HEK293 (cell line): ENCODE results near the gene NUDT6.

Experiments
- CTCF ChIA-PET: fragments of 350-600 bp; formaldehyde crosslinking; extraction: SDS; loops from one replicate; lab custom pipeline; 2021; ENCODE audit warnings: antibody characterized with exemption; lab: Yijun Ruan, JAX
- POLR2A ChIA-PET: fragments of 300-600 bp; formaldehyde crosslinking; extraction: SDS; loops from one replicate; lab custom pipeline; 2020; ENCODE audit warnings: antibody characterized with exemption, inconsistent platforms; lab: Yijun Ruan, JAX
- H3K27ac ChIP-seq: fragments of 200-500 bp; sonication (Bioruptor generic); 2 replicates; pipeline ENCODE4 v1.5.1; 2014; ENCODE audit warnings: low read depth, low read length, control low read depth, inconsistent platforms; ENCODE audit errors: extremely low read depth
- H3K36me3 ChIP-seq, 2 experiments: fragments of 200-500 bp in 1 of 2; sonication (Bioruptor generic) in 1 of 2; 1 replicate in 1 of 2; 2 replicates in 1 of 2; pipeline ENCODE4 v1.5.1; 2014 to 2017; ENCODE audit warnings: inconsistent platforms in 2 of 2, low read length in 2 of 2; ENCODE audit not compliant: control insufficient read depth in 2 of 2, insufficient read depth in 1 of 2
- H3K4me1 ChIP-seq: fragments of 200-500 bp; sonication (Bioruptor generic); 2 replicates; pipeline ENCODE4 v1.5.1; 2014; ENCODE audit warnings: mild to moderate bottlenecking, low read length, inconsistent platforms; ENCODE audit not compliant: control insufficient read depth, insufficient read depth
- H3K4me3 ChIP-seq: 2 replicates; pipeline ENCODE4 v1.5.1; 2011; ENCODE audit warnings: low read depth, mild to moderate bottlenecking, control low read depth, low read length, moderate library complexity
- H3K9me3 ChIP-seq: fragments of 200-500 bp; sonication (Bioruptor generic); 2 replicates; pipeline ENCODE4 v1.5.1; 2014; ENCODE audit warnings: low read depth, low read length, inconsistent platforms; ENCODE audit not compliant: control insufficient read depth, insufficient read depth
- BCL11B ChIP-seq: fragments of 450-650 bp; formaldehyde crosslinking; IDR thresholded peaks from 2 replicates; pipeline ENCODE4 v1.5.1; 2016; ENCODE audit warnings: low read depth, missing biosample characterization, missing genetic modification characterization
- KLF8 ChIP-seq: fragments of 450-650 bp; formaldehyde crosslinking; IDR thresholded peaks from 2 replicates; pipeline ENCODE4 v1.5.1; 2016; ENCODE audit warnings: missing biosample characterization, missing genetic modification characterization
- PRDM4 ChIP-seq: fragments of 450-650 bp; formaldehyde crosslinking; IDR thresholded peaks from 2 replicates; pipeline ENCODE4 v1.5.1; 2017; ENCODE audit warnings: missing biosample characterization, missing genetic modification characterization
- ZBTB1 ChIP-seq: fragments of 450-650 bp; formaldehyde crosslinking; IDR thresholded peaks from 2 replicates; pipeline ENCODE4 v1.5.1; 2016; ENCODE audit warnings: missing biosample characterization, missing genetic modification characterization
- ZBTB44 ChIP-seq: fragments of 450-650 bp; IDR thresholded peaks from 2 replicates; pipeline ENCODE4 v1.5.1; 2018; ENCODE audit warnings: missing biosample characterization, mild to moderate bottlenecking, missing genetic modification characterization
- ZNF112 ChIP-seq: fragments of 450-650 bp; formaldehyde crosslinking; IDR thresholded peaks from 2 replicates; pipeline ENCODE4 v1.5.0; 2017; ENCODE audit warnings: missing biosample characterization, missing genetic modification characterization
- ZNF211 ChIP-seq: fragments of 450-650 bp; formaldehyde crosslinking; IDR thresholded peaks from 2 replicates; pipeline ENCODE4 v1.5.1; 2016; ENCODE audit warnings: low read depth, missing biosample characterization, missing genetic modification characterization
- ZNF23 ChIP-seq: fragments of 450-650 bp; formaldehyde crosslinking; IDR thresholded peaks from 2 replicates; pipeline ENCODE4 v1.5.1; 2016; ENCODE audit warnings: missing biosample characterization, missing genetic modification characterization, borderline replicate concordance
- ZNF350 ChIP-seq: fragments of 450-650 bp; formaldehyde crosslinking; IDR thresholded peaks from 2 replicates; pipeline ENCODE4 v1.5.0; 2017; ENCODE audit warnings: missing biosample characterization, mild to moderate bottlenecking, missing genetic modification characterization
- ZNF416 ChIP-seq: fragments of 450-650 bp; formaldehyde crosslinking; IDR thresholded peaks from 2 replicates; pipeline ENCODE4 v1.5.1; 2016; ENCODE audit warnings: missing biosample characterization, missing genetic modification characterization
- ZNF544 ChIP-seq: fragments of 450-650 bp; formaldehyde crosslinking; IDR thresholded peaks from 2 replicates; pipeline ENCODE4 v1.5.0; 2017; ENCODE audit warnings: missing biosample characterization, missing genetic modification characterization
- ZNF560 ChIP-seq: fragments of 450-650 bp; formaldehyde crosslinking; IDR thresholded peaks from 2 replicates; pipeline ENCODE4 v1.5.1; 2017; ENCODE audit warnings: missing biosample characterization, missing genetic modification characterization, borderline replicate concordance
- ZNF600 ChIP-seq: fragments of 450-650 bp; formaldehyde crosslinking; IDR thresholded peaks from 2 replicates; pipeline ENCODE4 v1.5.1; 2016; ENCODE audit warnings: missing biosample characterization, missing genetic modification characterization
- ZNF658 ChIP-seq: fragments of 450-650 bp; formaldehyde crosslinking; IDR thresholded peaks from 2 replicates; pipeline ENCODE4; 2016; ENCODE audit warnings: missing biosample characterization, missing genetic modification characterization
- ZNF692 ChIP-seq: fragments of 450-650 bp; formaldehyde crosslinking; IDR thresholded peaks from 2 replicates; pipeline ENCODE4 v1.5.1; 2016; ENCODE audit warnings: missing biosample characterization, missing genetic modification characterization
- ZNF792 ChIP-seq: fragments of 450-650 bp; formaldehyde crosslinking; IDR thresholded peaks from 2 replicates; pipeline ENCODE4 v1.5.1; 2016; ENCODE audit warnings: missing biosample characterization, missing genetic modification characterization

The NUDT6 gene

DNA sequence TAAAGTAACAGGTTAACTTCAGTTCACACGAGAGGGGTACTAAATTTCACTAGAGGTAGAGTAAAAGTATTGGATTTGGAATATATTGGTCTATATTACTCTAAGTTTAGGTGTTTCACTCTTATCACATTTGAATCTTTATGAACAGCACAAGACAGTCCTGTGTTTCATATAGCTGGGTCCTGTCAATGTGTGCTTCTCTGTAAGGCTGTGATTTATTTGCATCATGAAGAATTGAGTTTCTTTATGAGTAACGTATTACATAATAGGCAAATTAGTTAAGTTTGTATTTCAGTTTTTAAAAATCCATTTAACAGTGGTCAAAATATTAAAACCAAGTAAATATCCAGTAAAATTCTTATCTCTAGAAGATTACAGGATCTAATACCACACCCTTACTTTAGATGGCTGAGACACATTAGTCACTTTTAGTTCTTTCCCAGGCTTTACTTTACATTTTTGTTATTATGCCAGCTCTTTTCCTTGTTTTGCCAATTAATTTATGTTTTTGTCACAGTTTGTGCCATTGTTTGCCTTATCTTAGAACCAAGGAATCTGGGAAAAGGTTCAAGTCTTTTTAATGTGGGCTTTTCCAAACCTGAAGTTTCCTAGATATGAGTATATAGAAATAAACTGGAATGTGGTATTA is 32.1 kb downstream of the NUDT6 start (continued):
- no peak for TF ChIP-seq ZNF792 (tag by site-specific recombination)

DNA sequence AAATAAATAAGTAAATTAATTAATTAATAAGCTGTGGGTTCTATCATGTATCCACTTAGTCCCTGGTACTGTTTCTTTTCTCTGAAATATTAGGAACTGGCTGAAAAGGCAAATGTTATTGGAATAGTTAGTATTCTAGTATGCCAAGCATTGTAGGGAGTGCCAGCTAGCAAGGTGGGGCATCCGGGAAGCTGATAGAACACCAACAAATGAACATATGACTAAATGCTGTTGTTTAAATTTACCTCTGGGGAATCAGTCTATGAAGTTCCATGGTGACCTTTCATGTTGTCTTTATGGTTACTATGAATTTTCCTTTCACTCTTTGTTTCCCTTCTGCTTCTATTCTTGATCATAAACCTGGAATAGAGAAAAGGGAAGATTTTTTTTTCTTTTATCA is 32.7 kb downstream of the NUDT6 start:
- TF ChIP-seq PRDM4 (tag by site-specific recombination) (no peak), ZNF211 (tag by site-specific recombination) (no peak), ZNF112 (no peak), ZNF560 (no peak), ZNF658 (tag by site-specific recombination) (no peak), BCL11B (no peak), ZBTB44 (tag by site-specific recombination) (no peak)

DNA sequence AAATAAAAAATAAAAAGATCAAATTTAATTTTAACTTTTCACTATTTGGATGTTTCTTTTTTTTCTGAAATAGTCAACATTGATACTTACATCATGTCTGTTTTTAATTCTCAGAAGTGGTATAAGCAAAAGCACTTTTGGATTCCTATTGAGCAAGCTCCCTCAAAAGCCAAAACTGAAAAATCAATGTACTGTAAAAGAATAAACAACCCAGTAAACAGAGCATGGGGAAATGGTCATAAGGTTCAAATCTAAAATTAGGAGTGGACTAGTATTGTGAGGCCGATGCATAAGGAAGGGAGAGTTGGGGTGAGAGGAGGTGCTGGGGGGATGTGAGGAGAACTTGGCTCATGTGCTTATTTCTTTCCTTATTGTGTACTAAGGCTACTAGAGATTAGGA is 37.9 kb downstream of the NUDT6 start:
- Histone ChIP-seq H3K9me3 (no peaks in the 10 kb centered on the region), H3K4me1 (no peaks in the 10 kb centered on the region), H3K4me3 (no peak overlapping the region), H3K36me3 (peaks cover 4 to 29% of the 10 kb centered on the region in 2 experiments; a peak in 2 of 3 replicates), H3K27ac (no peak overlapping the region)
- ChIA-PET POLR2A (no interaction called here), CTCF (no interaction called here)
- TF ChIP-seq ZBTB1 (tag by site-specific recombination) (no peak), ZNF350 (tag by site-specific recombination) (no peak), ZNF23 (tag by site-specific recombination) (no peak), ZNF544 (tag by site-specific recombination) (no peak), ZNF600 (tag by site-specific recombination) (no peak), ZNF416 (no peak), KLF8 (tag by site-specific recombination) (no peak), ZNF692 (tag by site-specific recombination) (no peak)

More for the DNA sequence above, 32.7 kb downstream of the NUDT6 start:
- Histone ChIP-seq H3K36me3 (peaks cover under 1 to 27% of the 10 kb centered on the region in 2 experiments; a peak in 2 of 3 replicates), H3K9me3 (no peaks in the 10 kb centered on the region), H3K27ac (no peak overlapping the region), H3K4me1 (no peaks in the 10 kb centered on the region), H3K4me3 (no peak overlapping the region)
- CTCF ChIA-PET = no interaction called here
- POLR2A ChIA-PET = no interaction called here
